ENCODE measurements around the gene CDKN2B-AS1.

Gene CDKN2B-AS1

GRCh38 chr9:22005702-22006606 lies 11.4 kb downstream of the CDKN2B-AS1 start (continued):
- TF ChIP-seq CTCF (tag by site-specific recombination; IDR thresholded peaks at IDR 0.05), result peak; percentile 56
- TF ChIP-seq ZNF292 (tag by site-specific recombination; IDR thresholded peaks at IDR 0.05; ENCODE audit: borderline replicate concordance, low read depth), result no peak

GRCh38 chr9:22008384-22008716 lies 13.8 kb downstream of the CDKN2B-AS1 start:
- ChIA-PET POLR2A (interaction anchor here (0.9 to 4.5 kb wide), 49 partner anchors 8 to 451 kb away, joined by 3 to 156 read pairs (median 8); partner anchors contain the start of genes CDKN2A, CDKN2B-AS1 and MTAP), CTCF (interaction anchor here (0.6 to 6.4 kb wide), 60 partner anchors 8 to 605 kb away, joined by 3 to 75 read pairs (median 5); partner anchors contain the start of genes CDKN2A and CDKN2B-AS1)
- H3K27ac ChIP-seq (ENCODE audit: extremely low read depth, low read depth, low read length), result peak overlapping the region; percentile 85

GRCh38 chr9:22008717-22009505 lies 14.3 kb downstream of the CDKN2B-AS1 start, which contains the start of gene CDKN2B:
Gene CDKN2B (minus strand): TSS chr9:22009305. CDS start chr9:22008953, 352 bp downstream.
- peak within 1 kb of the TSS; percentile 95 for H3K4me3 ChIP-seq (ENCODE audit: low read depth, low read length)
- H3K4me1 ChIP-seq (ENCODE audit: control insufficient read depth, insufficient read depth, low read length), result peaks cover 3% of the 10 kb centered on the region; the same call in 1 of the 2 replicates
- POLR2A ChIA-PET, result interaction anchor here (0.6 to 4.5 kb wide), 57 partner anchors 8 to 451 kb away, joined by 3 to 156 read pairs (median 6); partner anchors contain the start of genes CDKN2A, CDKN2B-AS1 and MTAP
- H3K9me3 ChIP-seq (ENCODE audit: control insufficient read depth, insufficient read depth, low read depth, low read length), result no peaks in the 10 kb centered on the region
- H3K27ac ChIP-seq (ENCODE audit: extremely low read depth, low read depth, low read length), result peak within 1 kb of the TSS; percentile 85
- CTCF ChIA-PET, result interaction anchor here (0.6 to 6.4 kb wide), 61 partner anchors 9 to 605 kb away, joined by 3 to 75 read pairs (median 5); partner anchors contain the start of genes CDKN2A and CDKN2B-AS1
- H3K36me3 ChIP-seq (ENCODE audit: control insufficient read depth in 2 of 2, insufficient read depth in 1 of 2, low read length in 2 of 2), result peaks cover 6 to 24% of the 10 kb centered on the region in 2 experiments; a peak in 2 of 3 replicates
- no peak; the same call in none of the 2 replicates for TF ChIP-seq ZIC2 (tag by site-specific recombination; IDR thresholded peaks at IDR 0.05)
- TF ChIP-seq ZNF132 (tag by site-specific recombination; IDR thresholded peaks at IDR 0.05; ENCODE audit: borderline replicate concordance), result no peak
- TF ChIP-seq ZNF155 (tag by site-specific recombination; IDR thresholded peaks at IDR 0.05), result no peak
- peak; percentile 91 for TF ChIP-seq PATZ1 (tag by site-specific recombination; IDR thresholded peaks at IDR 0.05)
- peak; percentile 96 for TF ChIP-seq CTCF (tag by site-specific recombination; IDR thresholded peaks at IDR 0.05)
- 0 out of 2 replicates have a peak, but pooled peaks have one; percentile 9 for TF ChIP-seq ZNF121 (tag by site-specific recombination; IDR thresholded peaks at IDR 0.05)
- TF ChIP-seq ZFP37 (tag by site-specific recombination; IDR thresholded peaks at IDR 0.05), result peak; percentile 49; the same call in 1 of the 2 replicates
- no peak for TF ChIP-seq TCF7L2 (IDR thresholded peaks at IDR 0.05; ENCODE audit: borderline replicate concordance, low read depth, low read length)
- no peak for TF ChIP-seq ZNF37A (tag by site-specific recombination; IDR thresholded peaks at IDR 0.05)
- no peak for TF ChIP-seq BCL11A (tag by site-specific recombination; IDR thresholded peaks at IDR 0.05; ENCODE audit: low read depth)
- TF ChIP-seq ZNF394 (tag by site-specific recombination; IDR thresholded peaks at IDR 0.05; ENCODE audit: borderline replicate concordance), result peak; percentile 80
- no peak for TF ChIP-seq ZBTB1 (tag by site-specific recombination; IDR thresholded peaks at IDR 0.05)

More at GRCh38 chr9:22008384-22008716, 13.8 kb downstream of the CDKN2B-AS1 start:
- TF ChIP-seq ZNF202 (tag by site-specific recombination; IDR thresholded peaks at IDR 0.05; ENCODE audit: borderline replicate concordance) (no peak), PRDM6 (tag by site-specific recombination; IDR thresholded peaks at IDR 0.05) (peak; percentile 17; the same call in 1 of the 2 replicates), KLF1 (tag by site-specific recombination; IDR thresholded peaks at IDR 0.05) (no peak), ZBTB8A (tag by site-specific recombination; IDR thresholded peaks at IDR 0.05) (no peak)
- TF ChIP-seq, protein P1, sequence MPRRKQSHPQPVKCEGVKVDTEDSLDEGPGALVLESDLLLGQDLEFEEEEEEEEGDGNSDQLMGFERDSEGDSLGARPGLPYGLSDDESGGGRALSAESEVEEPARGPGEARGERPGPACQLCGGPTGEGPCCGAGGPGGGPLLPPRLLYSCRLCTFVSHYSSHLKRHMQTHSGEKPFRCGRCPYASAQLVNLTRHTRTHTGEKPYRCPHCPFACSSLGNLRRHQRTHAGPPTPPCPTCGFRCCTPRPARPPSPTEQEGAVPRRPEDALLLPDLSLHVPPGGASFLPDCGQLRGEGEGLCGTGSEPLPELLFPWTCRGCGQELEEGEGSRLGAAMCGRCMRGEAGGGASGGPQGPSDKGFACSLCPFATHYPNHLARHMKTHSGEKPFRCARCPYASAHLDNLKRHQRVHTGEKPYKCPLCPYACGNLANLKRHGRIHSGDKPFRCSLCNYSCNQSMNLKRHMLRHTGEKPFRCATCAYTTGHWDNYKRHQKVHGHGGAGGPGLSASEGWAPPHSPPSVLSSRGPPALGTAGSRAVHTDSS (tag by site-specific recombination; IDR thresholded peaks at IDR 0.05), result peak; percentile 27; the same call in 1 of the 2 replicates
- Histone ChIP-seq H3K4me1 (ENCODE audit: control insufficient read depth, insufficient read depth, low read length) (peaks cover 5% of the 10 kb centered on the region), H3K9me3 (ENCODE audit: control insufficient read depth, insufficient read depth, low read depth, low read length) (no peaks in the 10 kb centered on the region), H3K4me3 (ENCODE audit: low read depth, low read length) (peak overlapping the region; percentile 95), H3K36me3 (ENCODE audit: control insufficient read depth in 2 of 2, insufficient read depth in 1 of 2, low read length in 2 of 2) (peaks cover 1 to 21% of the 10 kb centered on the region in 2 experiments; a peak in 2 of 3 replicates)
